Lower leg skin (tissue), 4 donors: ENCODE data around the gene TSPAN2. TPM values are rescaled to one million over a fixed set of nuclear protein-coding genes. Genes with fewer than 3 reads are reported as not detected.

Source experiments
- DNase-seq, 2 donors: peaks; one replicate each; pipeline ENCODE4 v3.0.0-alpha.2; 2019; ENCODE audit warnings: low spot score in 2 of 2
- H3K4me3 ChIP-seq: fragments of 200-600 bp; sonication (generic); 2 replicates; pipeline ENCODE4 v1.5.1; 2017; ENCODE audit warnings: mild to moderate bottlenecking, low read depth; ENCODE audit not compliant: poor library complexity, severe bottlenecking
- CTCF ChIP-seq, 3 donors: fragments of 450-650 bp; IDR thresholded peaks; one replicate each; pipeline ENCODE4 v1.5.1; 2016; ENCODE audit warnings: antibody characterized with exemption in 3 of 3, mild to moderate bottlenecking in 3 of 3, moderate library complexity in 2 of 3
- POLR2A ChIP-seq, 2 donors: fragments of 450-650 bp; IDR thresholded peaks; one replicate each; pipeline ENCODE4 v1.6.1; 2016 to 2017; ENCODE audit warnings: antibody characterized with exemption in 2 of 2, mild to moderate bottlenecking in 1 of 2, moderate library complexity in 1 of 2
- WGBS, 2 donors: methylation state at CpG; one replicate each; pipeline ENCODE4 v1.1.5; 2018; 5-methylcytosine and 5-hydroxymethylcytosine counted together
- intact Hi-C: fragments of 100-400 bp; cut with DNase I; formaldehyde crosslinking; loops from one replicate; pipeline ENCODE4 v1.15.0; 2023; ENCODE audit warnings: low total_unique reads
- total RNA-seq, 4 donors: library from RNA; depleted of rRNA; stranded (reverse); fragments of >200 nt; gene quantifications; one replicate each; pipeline ENCODE4 v1.1.0, GENCODE V29; 2016

The TSPAN2 gene
- total RNA-seq, 4 donors from 2014 or later: 0.46 to 4.5 (median 2.2) TPM

- DNase-seq: no peak
- intact Hi-C loops: no loop called here
- WGBS, 2 donors: 36 to 37% methylated on average over 13 of the region's 13 CpGs
- TF ChIP-seq CTCF (IDR thresholded peaks at IDR 0.05) (no peak), POLR2A (IDR thresholded peaks at IDR 0.05) (no peak)
- H3K4me3 ChIP-seq: no peak overlapping the region
Measured at GRCh38 chr1:115098979-115099692, 9.8 kb upstream of the TSPAN2 start.

- intact Hi-C loops: no loop called here
- TF ChIP-seq CTCF (IDR thresholded peaks at IDR 0.05) (no peak), POLR2A (IDR thresholded peaks at IDR 0.05) (no peak)
- WGBS, 2 donors: 95 to 100% methylated on average over 1 of the region's 1 CpG
- no peak for DNase-seq
- H3K4me3 ChIP-seq: no peak overlapping the region
Measured at GRCh38 chr1:115092175-115092574, 2.9 kb upstream of the TSPAN2 start.

GRCh38 chr1:115091572-115091971 is 2.3 kb upstream of the TSPAN2 start:
- no peak for DNase-seq
- 90 to 98% methylated on average over 2 of the region's 2 CpGs for WGBS, 2 donors
- intact Hi-C loops: no loop called here
- no peak overlapping the region for H3K4me3 ChIP-seq
- TF ChIP-seq CTCF (IDR thresholded peaks at IDR 0.05) (no peak), POLR2A (IDR thresholded peaks at IDR 0.05) (no peak)

- DNase-seq: no peak
- intact Hi-C loops: no loop called here
- WGBS, 2 donors: 94% methylated on average over 4 of the region's 4 CpGs
- no peak overlapping the region for H3K4me3 ChIP-seq
- TF ChIP-seq POLR2A (IDR thresholded peaks at IDR 0.05) (no peak), CTCF (IDR thresholded peaks at IDR 0.05) (no peak)
Measured at GRCh38 chr1:115090956-115091355, 1.7 kb upstream of the TSPAN2 start.

- no peak for DNase-seq
- intact Hi-C loops: no loop called here
Measured at GRCh38 chr1:115090540-115090939, 1.2 kb upstream of the TSPAN2 start.

More at GRCh38 chr1:115090540-115090939, 1.2 kb upstream of the TSPAN2 start:
- 66 to 67% methylated on average over 8 of the region's 8 CpGs for WGBS, 2 donors
- H3K4me3 ChIP-seq: no peak overlapping the region
- TF ChIP-seq POLR2A (IDR thresholded peaks at IDR 0.05) (no peak), CTCF (IDR thresholded peaks at IDR 0.05) (no peak)
